ENCODE data around the gene CNTFR.

CNTFR gene

DNA sequence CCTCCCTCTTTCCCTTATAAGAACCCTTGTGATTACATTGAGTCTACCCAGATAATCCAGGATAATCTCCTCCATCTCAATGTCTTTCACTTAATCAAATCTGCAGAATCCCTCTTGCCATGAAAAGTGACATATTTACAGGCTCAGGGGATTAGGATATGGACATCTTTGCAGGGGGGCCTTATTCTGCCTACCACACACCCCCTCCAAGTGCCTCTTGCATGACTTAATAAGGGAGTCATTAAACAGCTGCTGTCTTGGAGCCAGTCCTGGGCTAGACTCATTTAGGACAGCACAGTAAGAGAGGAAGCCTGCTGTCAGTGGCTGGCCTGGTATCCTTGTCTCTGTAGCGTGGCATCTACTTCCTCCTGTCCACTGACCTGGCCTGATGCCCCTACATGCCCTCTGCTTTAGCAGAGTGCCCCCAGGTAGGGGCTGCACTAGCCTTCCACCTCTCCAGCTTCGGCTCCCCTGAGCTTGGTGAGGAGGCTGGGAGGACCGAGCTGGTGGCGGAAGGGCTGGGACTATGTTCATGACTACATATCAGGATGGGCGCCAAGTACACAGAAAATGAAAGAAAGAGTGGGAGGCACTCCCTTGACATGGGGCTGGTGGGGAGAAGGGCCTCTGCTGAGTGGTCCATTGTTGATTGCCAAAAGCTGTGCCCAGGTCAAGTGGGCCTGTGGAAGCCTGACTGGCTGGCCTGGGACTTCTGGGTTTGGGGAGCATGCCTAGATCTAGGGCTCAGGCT, 84.0 kb downstream of the CNTFR start:
- DNase-seq = no peak

DNA sequence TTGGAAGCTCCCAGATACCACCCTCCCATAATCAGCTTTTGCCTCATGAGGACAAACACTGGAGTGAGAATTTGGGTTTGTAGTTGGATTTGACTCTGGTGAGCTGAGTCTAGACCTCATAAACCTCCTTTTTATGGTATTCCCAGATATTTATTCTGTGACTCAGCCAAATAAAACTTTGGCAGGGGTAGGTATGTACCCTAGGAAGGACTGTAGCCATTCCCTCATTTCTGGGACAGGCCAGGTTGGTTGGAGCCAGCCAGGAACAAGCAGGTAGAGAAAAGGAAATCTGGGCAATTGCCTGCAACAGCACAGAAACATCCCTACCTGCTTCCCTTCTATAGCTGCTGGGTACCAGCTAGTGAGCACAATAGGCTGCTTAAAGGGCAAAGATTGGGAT, 86.1 kb downstream of the CNTFR start:
- DNase-seq = no peak

DNA sequence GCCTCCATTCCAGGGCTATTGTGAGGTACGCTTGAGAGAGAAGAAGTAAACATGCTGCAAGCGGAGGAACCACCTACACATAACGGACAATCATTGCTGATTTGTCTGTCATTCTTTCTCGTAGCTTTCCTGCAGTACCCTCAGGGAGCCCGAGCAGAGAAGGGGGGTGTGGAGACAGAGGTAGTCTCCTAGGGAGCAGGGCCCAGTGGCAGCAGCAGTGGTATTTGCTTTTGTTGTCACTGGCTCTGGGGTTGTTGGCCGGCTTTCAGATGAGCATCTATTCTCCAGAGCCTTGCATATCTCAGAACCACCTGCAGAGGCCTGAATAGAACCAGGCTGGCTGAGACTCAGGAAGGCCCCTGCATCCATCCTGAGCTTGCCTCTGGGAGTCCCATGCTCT, 86.6 kb downstream of the CNTFR start:
- no peak for DNase-seq

DNA sequence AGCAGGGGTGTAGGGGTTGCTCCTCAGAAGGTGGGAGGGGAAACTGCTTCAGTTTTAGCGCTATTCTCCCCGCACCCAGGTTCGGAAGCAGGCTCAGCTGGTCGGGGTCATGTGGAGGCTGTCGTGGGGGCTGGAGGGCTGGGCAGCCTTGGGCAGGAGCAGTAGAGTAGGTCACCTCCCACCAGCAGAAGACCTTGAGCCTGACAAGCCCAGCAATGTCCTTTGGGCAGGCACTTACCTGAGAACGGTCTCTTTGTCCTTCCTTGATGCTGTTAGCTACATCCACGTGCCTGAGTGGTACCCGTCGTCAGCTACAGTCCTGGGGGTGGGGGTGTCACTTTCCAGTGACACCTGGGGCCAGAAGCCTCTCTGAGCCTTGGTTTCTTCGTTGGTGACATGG, 87.1 kb downstream of the CNTFR start:
- no peak for DNase-seq

DNA sequence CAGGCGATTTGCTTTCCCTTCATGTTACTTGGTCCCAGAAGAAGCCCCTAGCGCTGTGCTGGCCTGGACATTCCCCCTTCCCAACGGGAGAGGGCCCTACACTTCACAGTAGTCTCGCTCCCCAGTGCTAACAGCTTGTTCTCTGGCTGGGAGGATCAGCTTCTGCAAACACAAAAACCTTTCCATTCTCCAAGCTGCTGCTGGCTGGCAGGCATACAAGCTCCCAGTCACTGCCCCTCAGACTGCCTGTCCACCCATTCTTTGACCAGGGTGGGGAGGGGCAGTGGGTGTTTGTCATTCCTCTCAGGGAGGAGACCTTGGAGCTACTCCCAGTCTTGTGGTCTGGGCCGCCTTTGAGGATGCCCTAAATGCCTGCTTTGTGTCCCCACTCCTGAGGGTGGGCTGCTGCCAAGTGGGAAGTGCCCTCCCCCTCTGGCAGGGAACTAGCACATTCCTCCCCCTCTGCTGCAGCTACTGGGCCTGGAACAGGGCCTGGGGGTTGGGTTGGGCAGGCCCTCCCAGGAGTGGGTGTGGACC, 87.6 kb downstream of the CNTFR start:
- DNase-seq = no peak

Data from CD4-positive, alpha-beta T cell treated with Interleukin-17A for 1 hour (primary cell).